Ishikawa (cell line): Measurements from ENCODE around the gene SLC4A3.

ENCODE experiments used
- CEBPB ChIP-seq: IDR thresholded peaks from 2 replicates; pipeline ENCODE4 v1.6.1; 2012
- EGR1 ChIP-seq: IDR thresholded peaks from 2 replicates; pipeline ENCODE4 v1.6.1; 2012
- EP300 ChIP-seq: IDR thresholded peaks from 2 replicates; pipeline ENCODE4 v1.6.1; 2012; ENCODE audit warnings: borderline replicate concordance
- NFIC ChIP-seq: IDR thresholded peaks from 2 replicates; pipeline ENCODE4 v1.6.1; 2012
- REST ChIP-seq: IDR thresholded peaks from 2 replicates; pipeline ENCODE4 v1.6.1; 2012; ENCODE audit warnings: low read depth, mild to moderate bottlenecking

- TF ChIP-seq CEBPB: no peak
- no peak for TF ChIP-seq EGR1
- no peak for TF ChIP-seq EP300
- no peak for TF ChIP-seq NFIC
- no peak for TF ChIP-seq REST
Observed at GRCh38 chr2:219676586-219676985, 49.2 kb downstream of the SLC4A3 start.
